Ovary (tissue), 9 donors: Measurements from ENCODE around the gene CDH23. TPM values are rescaled to one million over a fixed set of nuclear protein-coding genes. Genes with fewer than 3 reads are reported as not detected.

Source experiments
- DNase-seq, 5 donors: peaks; one replicate each; pipeline ENCODE4 v3.0.0-alpha.2; 2019 to 2020
- H3K27ac ChIP-seq, 2 donors: fragments of 200-600 bp; one replicate each; pipeline versions ENCODE4 v1.5.1 to v1.8.0; 2019 to 2022
- H3K27me3 ChIP-seq: fragments of 200-600 bp; one replicate; pipeline ENCODE4 v1.8.0; 2022
- H3K36me3 ChIP-seq: fragments of 200-600 bp; sonication (generic); one replicate; pipeline ENCODE4 v1.5.1; 2019
- H3K4me1 ChIP-seq: one replicate; pipeline ENCODE4 v1.8.1; 2013; ENCODE audit warnings: mild to moderate bottlenecking, moderate library complexity; ENCODE audit not compliant: insufficient read depth
- H3K4me3 ChIP-seq: fragments of 200-600 bp; sonication (generic); one replicate; pipeline ENCODE4 v1.5.1; 2017
- H3K9me3 ChIP-seq, 2 donors: fragments of 200-600 bp in 1 of 2; sonication (generic) in 1 of 2; one replicate each; pipeline versions ENCODE4 v1.5.1 to v1.8.1; 2013 to 2019; ENCODE audit warnings: mild to moderate bottlenecking in 1 of 2, moderate library complexity in 1 of 2
- EP300 ChIP-seq: sonication (generic); formaldehyde crosslinking; IDR thresholded peaks from one replicate; pipeline ENCODE4 v1.6.1; 2017; ENCODE audit warnings: antibody characterized with exemption
- POLR2A ChIP-seq: fragments of 450-650 bp; IDR thresholded peaks from one replicate; pipeline ENCODE4 v1.6.1; 2017; ENCODE audit warnings: antibody characterized with exemption, mild to moderate bottlenecking, moderate library complexity
- WGBS, 3 donors: extraction: QIAGEN DNeasy Blood & Tissue Kit in 1 of 3; methylation state at CpG; one replicate each; pipeline versions ENCODE4 v1.1.5 to v1.1.7; 2013 to 2017; 5-methylcytosine and 5-hydroxymethylcytosine counted together
- intact Hi-C, 4 donors: fragments of 100-400 bp; cut with DNase I; formaldehyde crosslinking; loops; one replicate each; pipeline versions ENCODE4 v1.11.0 to v1.15.1; 2022 to 2023
- polyA plus RNA-seq, 2 donors: library from polyadenylated mRNA; stranded (reverse); fragments of 200-250 nt in 1 of 2; fragments of 350-450 nt in 1 of 2; fragmentation: Illumina TruSeq in 1 of 2; extraction: RNeasy Lipid Tissue Mini Kit (QIAGEN cat#74804) in 1 of 2; gene quantifications; one replicate each; pipeline ENCODE4 v1.2.3, GENCODE V29; 2013 to 2014
- total RNA-seq, 7 donors: library from RNA; depleted of rRNA in 2 of 7; stranded (reverse); fragments of >200 nt in 2 of 7; fragmentation: NEBNext Ultra II Directional in 3 of 7; extraction: Animal tissue kit (Norgen Biotek cat#: 25700) in 3 of 7; gene quantifications; one replicate each; pipeline versions ENCODE4 v1.1.0 to v1.2.4, GENCODE V29; 2016 to 2023
- TF ChIP-seq, protein P1 (sequence below), 3 donors: fragments of 450-650 bp in 2 of 3; fragments of 200-600 bp in 1 of 3; IDR thresholded peaks; one replicate each; pipeline versions ENCODE4 v1.5.1 to v1.8.0; 2016 to 2022; ENCODE audit warnings: antibody characterized with exemption in 3 of 3, mild to moderate bottlenecking in 1 of 3
- donor health status: DM: no; HTN: no; CAD: no; lungs with moderate emphysema.
- donor health status: DM: no; HTN: no; CAD: no.
- donor health status: Bipolar disorder and iron deficiency.
- donor health status: DM: yes; HTN: yes; CAD: no.
- donor health status: DM: no; HTN: no; CAD: no.
- donor health status: DM: yes; HTN: yes; CAD: no.

The CDH23 gene
- total and polyA plus RNA-seq, 9 donors, result 7.5 to 108 (median 39.1) TPM

DNA sequence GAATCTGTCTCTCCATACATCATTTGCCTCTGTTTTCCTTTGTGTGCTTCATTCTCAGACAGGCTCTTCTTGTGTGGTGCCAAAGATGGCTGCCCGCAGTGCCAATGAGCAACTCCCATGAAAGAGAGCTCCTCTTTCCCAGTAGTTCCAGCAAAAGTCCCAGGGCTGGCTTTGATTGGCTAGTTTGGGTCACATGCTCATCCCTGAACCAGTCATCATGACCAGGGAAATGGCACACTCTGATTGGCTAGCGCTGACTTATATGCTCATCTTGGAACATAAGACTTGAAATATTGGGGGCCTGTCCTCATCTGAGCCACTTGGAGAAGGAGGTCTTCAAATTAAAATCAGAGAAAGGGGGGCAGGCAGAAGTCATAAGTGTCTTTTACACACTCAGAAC, 112.7 kb downstream of the CDH23 start:
- 50 to 79% (median 70%) methylated on average over 2 of the region's 2 CpGs for WGBS, 3 donors
- DNase-seq, result no peak
- TF ChIP-seq POLR2A, result no peak
- TF ChIP-seq, protein P1, sequence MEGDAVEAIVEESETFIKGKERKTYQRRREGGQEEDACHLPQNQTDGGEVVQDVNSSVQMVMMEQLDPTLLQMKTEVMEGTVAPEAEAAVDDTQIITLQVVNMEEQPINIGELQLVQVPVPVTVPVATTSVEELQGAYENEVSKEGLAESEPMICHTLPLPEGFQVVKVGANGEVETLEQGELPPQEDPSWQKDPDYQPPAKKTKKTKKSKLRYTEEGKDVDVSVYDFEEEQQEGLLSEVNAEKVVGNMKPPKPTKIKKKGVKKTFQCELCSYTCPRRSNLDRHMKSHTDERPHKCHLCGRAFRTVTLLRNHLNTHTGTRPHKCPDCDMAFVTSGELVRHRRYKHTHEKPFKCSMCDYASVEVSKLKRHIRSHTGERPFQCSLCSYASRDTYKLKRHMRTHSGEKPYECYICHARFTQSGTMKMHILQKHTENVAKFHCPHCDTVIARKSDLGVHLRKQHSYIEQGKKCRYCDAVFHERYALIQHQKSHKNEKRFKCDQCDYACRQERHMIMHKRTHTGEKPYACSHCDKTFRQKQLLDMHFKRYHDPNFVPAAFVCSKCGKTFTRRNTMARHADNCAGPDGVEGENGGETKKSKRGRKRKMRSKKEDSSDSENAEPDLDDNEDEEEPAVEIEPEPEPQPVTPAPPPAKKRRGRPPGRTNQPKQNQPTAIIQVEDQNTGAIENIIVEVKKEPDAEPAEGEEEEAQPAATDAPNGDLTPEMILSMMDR (IDR thresholded peaks at IDR 0.05), result no peak
- Histone ChIP-seq H3K36me3 (no peaks in the 10 kb centered on the region), H3K27ac (no peak overlapping the region), H3K9me3 (no peaks in the 10 kb centered on the region), H3K4me3 (no peak overlapping the region), H3K27me3 (no peaks in the 10 kb centered on the region), H3K4me1 (peaks cover 11% of the 10 kb centered on the region)
- intact Hi-C loops, result no loop called here

DNA sequence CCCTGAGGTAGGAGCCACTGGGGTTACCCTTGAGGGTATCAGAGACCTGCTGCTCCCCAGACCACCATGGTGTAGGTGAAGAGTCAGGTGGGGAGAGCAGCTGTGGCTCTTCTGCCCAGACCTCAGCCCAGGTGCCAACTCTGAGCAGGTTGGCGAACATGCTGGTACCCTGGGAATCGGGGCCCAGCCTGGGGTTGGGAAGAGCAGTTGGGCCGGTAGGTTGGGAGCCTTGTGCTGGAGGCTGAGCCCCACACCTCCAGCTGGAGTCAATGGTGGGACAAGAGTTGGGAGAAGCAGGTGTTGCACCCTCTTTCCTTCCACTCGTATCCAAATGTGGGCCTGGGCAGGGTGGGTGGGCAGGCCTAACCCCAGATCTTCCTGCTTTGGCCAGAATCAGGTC, 114.5 kb downstream of the CDH23 start:
- intact Hi-C loops, result no loop called here

DNA sequence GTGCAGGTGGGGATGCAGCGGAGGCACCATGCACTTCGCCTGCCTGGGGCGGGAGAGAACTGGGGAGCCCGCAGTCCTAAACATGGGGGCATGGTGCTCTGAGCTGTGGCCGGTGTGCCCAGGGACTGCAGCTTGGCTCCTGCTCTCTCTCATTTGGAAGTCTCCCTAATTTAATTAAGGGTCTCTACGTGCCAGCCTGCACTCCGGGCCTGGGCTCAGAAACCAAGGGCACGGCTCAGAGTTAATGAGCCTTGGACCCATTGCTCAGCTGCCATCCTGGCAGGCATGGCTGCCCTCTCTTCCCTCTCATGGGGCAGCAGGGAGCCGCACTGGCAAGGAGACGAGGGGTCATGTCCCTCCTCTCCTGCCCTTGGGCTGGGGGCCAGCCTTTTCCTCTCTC, 115.6 kb downstream of the CDH23 start:
- intact Hi-C loops, result no loop called here
- Histone ChIP-seq H3K4me3 (no peak overlapping the region), H3K4me1 (peaks cover 6% of the 10 kb centered on the region), H3K27me3 (no peaks in the 10 kb centered on the region), H3K9me3 (no peaks in the 10 kb centered on the region), H3K36me3 (no peaks in the 10 kb centered on the region), H3K27ac (no peak overlapping the region)
- TF ChIP-seq EP300 (no peak), POLR2A (no peak)
- TF ChIP-seq, protein P1 (IDR thresholded peaks at IDR 0.05), result no peak
- DNase-seq, result peak in 1 of 5 donors; percentile 9
- 84 to 92% (median 86%) methylated on average over 10 of the region's 10 CpGs for WGBS, 3 donors

More for the DNA sequence above, 114.5 kb downstream of the CDH23 start:
- no peaks in the 10 kb centered on the region for H3K9me3 ChIP-seq
- H3K27ac ChIP-seq, result no peak overlapping the region
- H3K36me3 ChIP-seq, result no peaks in the 10 kb centered on the region
- H3K4me1 ChIP-seq, result peaks cover 6% of the 10 kb centered on the region
- no peaks in the 10 kb centered on the region for H3K27me3 ChIP-seq
- H3K4me3 ChIP-seq, result no peak overlapping the region
- TF ChIP-seq POLR2A, result no peak
- WGBS, 3 donors, result 94 to 96% (median 94%) methylated on average over 4 of the region's 4 CpGs
- no peak for DNase-seq

DNA sequence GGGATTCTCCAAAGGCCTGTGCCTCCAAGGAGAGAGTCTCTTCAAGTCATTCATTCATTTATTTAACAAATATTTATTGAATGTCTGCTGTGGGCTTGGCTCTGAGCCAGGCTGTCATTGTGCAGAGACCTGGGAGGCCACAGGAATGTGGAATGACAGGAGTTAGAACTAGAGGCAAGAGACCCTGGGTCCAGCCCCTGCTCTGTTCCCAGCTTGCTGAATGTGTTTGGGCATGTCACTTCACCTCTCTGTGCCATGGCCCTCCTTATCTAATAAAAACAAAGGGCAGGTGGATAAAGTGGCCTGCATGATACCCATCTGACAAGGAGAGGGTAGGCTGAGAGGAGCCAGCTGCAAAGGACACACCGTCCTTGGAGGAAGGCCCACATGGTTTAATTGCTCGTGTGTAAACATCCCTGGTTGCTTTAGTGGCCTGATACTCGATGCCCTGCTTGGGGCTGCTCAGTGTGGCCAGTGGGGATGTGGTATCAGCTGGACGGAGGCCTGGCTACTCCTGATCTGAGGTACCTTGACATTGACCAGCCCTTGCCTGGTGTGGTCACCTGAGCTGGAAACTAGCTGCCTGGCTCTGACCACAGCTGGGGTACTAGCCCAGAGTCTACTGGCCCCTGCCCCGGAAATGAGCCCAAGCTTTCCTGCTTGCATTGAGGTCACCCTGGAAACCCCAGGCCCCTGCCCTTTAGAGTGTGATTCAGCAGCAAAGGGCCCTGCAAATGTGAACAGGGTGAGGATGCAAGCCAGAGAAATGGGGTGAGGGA, 116.2 kb downstream of the CDH23 start:
- TF ChIP-seq POLR2A (no peak), EP300 (no peak)
- Histone ChIP-seq H3K4me3 (no peak overlapping the region), H3K36me3 (no peaks in the 10 kb centered on the region), H3K9me3 (no peaks in the 10 kb centered on the region), H3K27ac (no peak overlapping the region), H3K27me3 (no peaks in the 10 kb centered on the region), H3K4me1 (peaks cover 6% of the 10 kb centered on the region)
- 62 to 68% (median 65%) methylated on average over 5 of the region's 5 CpGs for WGBS, 3 donors
- no peak for DNase-seq
- intact Hi-C loops, result no loop called here

DNA sequence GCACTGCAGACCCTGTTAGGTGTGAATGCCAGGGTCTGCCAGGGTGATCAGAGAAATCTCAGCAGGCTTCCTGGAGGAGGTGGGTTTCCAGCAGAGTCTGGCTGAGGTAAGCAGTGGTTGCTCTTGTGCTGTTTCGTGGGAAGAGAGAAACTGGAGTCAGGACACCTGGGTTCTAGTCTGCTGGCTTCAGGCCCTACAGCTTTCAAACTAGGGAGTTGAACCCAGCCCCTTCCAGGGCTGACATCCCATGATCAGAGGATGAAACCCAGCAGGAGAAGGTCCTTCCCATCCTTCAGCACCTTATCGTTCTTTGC, 116.8 kb downstream of the CDH23 start:
- TF ChIP-seq, protein P1 (IDR thresholded peaks at IDR 0.05), result no peak
- TF ChIP-seq EP300, result no peak
- TF ChIP-seq POLR2A, result no peak
- no peaks in the 10 kb centered on the region for H3K9me3 ChIP-seq
- no peak overlapping the region for H3K4me3 ChIP-seq
- H3K36me3 ChIP-seq, result no peaks in the 10 kb centered on the region
- no peak for DNase-seq
- peaks cover 6% of the 10 kb centered on the region for H3K4me1 ChIP-seq
- WGBS, 3 donors, result 79 to 92% (median 80%) methylated on average over 2 of the region's 2 CpGs
- no peak overlapping the region for H3K27ac ChIP-seq
- intact Hi-C loops, result no loop called here
- no peaks in the 10 kb centered on the region for H3K27me3 ChIP-seq
